NT2/D1 (cell line): Measurements from ENCODE around the gene TPRKB.

Source experiments
- DNase-seq: peaks from one replicate; pipeline ENCODE4 v3.0.0-alpha.2; 2011; ENCODE audit warnings: low read depth, low spot score
- H3K27me3 ChIP-seq: 2 replicates; pipeline ENCODE4 v1.6.0; 2011; ENCODE audit warnings: mild to moderate bottlenecking; ENCODE audit not compliant: insufficient read length, insufficient read depth
- H3K36me3 ChIP-seq: 2 replicates; pipeline ENCODE4 v1.6.1; 2011; ENCODE audit warnings: mild to moderate bottlenecking, low read length, mixed read lengths; ENCODE audit not compliant: insufficient read depth, insufficient read length
- H3K4me1 ChIP-seq: 2 replicates; pipeline ENCODE4 v1.5.1; 2011; ENCODE audit not compliant: insufficient read depth, insufficient read length
- H3K4me3 ChIP-seq: 2 replicates; pipeline ENCODE4 v1.5.1; 2011; ENCODE audit warnings: low read depth; ENCODE audit not compliant: insufficient read length
- H3K9ac ChIP-seq: 2 replicates; pipeline ENCODE4 v1.6.0; 2011; ENCODE audit warnings: low read depth; ENCODE audit not compliant: insufficient read length
- H3K9me3 ChIP-seq: 2 replicates; pipeline ENCODE4 v1.5.1; 2011; ENCODE audit warnings: mild to moderate bottlenecking, low read length; ENCODE audit not compliant: insufficient read depth
- SUZ12 ChIP-seq: IDR thresholded peaks from 2 replicates; pipeline ENCODE4 v1.6.1; 2011; ENCODE audit not compliant: insufficient read length, insufficient read depth; ENCODE audit errors: extremely low read depth
- YY1 ChIP-seq: IDR thresholded peaks from 2 replicates; pipeline ENCODE4 v1.6.1; 2011; ENCODE audit not compliant: insufficient read length, insufficient read depth
- ZNF274 ChIP-seq: IDR thresholded peaks from 2 replicates; pipeline ENCODE4 v1.6.1; 2011; ENCODE audit warnings: mild to moderate bottlenecking, low read depth, low read length

TPRKB gene

DNA sequence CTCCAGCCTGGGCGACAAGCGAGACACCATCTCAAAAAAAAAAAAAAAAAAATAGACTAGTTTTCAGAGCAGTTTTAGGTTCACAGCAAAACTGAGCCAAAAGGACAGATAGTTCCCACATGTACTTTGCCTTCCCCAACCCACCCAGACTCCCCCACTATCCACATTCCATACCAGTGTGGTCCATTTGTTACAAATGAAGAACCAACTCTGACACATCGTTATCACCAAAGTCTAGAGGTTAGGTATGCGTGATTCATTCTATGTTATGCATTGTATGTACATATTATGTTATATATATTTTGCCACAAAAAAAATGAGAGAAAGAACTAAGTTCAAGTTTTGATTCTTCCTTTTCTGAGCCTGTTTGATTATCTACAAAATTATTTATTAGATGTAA lies 39.2 kb upstream of the TPRKB start:
- TF ChIP-seq ZNF274 (no peak), YY1 (no peak), SUZ12 (no peak)
- H3K4me3 ChIP-seq = no peak overlapping the region
- no peaks in the 10 kb centered on the region for H3K27me3 ChIP-seq
- H3K9me3 ChIP-seq = no peaks in the 10 kb centered on the region
- no peak overlapping the region for H3K9ac ChIP-seq
- no peaks in the 10 kb centered on the region for H3K4me1 ChIP-seq
- DNase-seq = no peak
- peaks cover 47% of the 10 kb centered on the region for H3K36me3 ChIP-seq

DNA sequence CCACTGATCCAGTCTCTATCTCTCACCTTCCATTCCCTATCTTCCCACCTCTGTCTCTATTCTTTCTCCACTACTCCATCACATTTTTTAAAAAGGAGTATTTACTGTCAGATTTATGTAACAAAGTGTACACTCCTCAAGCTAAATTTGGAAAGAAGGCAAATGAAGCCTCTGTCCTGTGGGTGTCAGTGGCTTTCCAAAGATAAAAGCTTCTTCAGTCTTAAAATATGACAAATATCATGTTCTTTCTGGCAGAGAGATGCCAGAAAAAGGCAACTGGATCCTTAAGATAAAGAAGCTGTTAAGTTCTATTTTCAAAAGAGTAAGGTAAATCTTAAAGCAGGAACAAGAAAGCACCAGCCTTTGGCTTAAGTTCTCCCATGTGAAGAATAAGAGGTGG lies 35.7 kb upstream of the TPRKB start:
- no peak for TF ChIP-seq SUZ12
- no peak for TF ChIP-seq YY1
- no peak for TF ChIP-seq ZNF274
- no peaks in the 10 kb centered on the region for H3K9me3 ChIP-seq
- peaks cover 67% of the 10 kb centered on the region for H3K36me3 ChIP-seq
- no peak overlapping the region for H3K4me3 ChIP-seq
- no peaks in the 10 kb centered on the region for H3K4me1 ChIP-seq
- no peak for DNase-seq
- H3K27me3 ChIP-seq = no peaks in the 10 kb centered on the region
- no peak overlapping the region for H3K9ac ChIP-seq

DNA sequence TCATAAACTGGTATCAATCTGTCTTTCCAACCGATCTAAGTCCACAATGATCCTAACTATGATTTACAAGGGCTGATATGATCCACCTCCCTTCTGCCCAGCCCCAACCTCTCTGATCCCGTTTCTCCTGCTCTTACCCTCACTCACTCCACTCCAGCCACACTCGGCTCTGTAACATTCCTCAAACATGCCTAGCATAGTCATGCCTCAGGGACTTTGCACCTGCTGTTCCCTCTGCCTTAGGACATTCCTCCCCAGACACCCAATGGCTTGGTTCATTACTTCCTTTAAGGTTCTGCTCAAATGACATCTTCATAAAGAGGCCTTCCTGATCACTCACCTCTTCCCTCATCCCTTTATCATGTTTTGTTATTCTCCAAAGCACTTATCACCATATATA lies 33.6 kb upstream of the TPRKB start:
- Histone ChIP-seq H3K4me1 (no peaks in the 10 kb centered on the region), H3K27me3 (no peaks in the 10 kb centered on the region), H3K4me3 (no peak overlapping the region), H3K9ac (no peak overlapping the region), H3K36me3 (peaks cover 66% of the 10 kb centered on the region), H3K9me3 (no peaks in the 10 kb centered on the region)
- no peak for DNase-seq
- TF ChIP-seq ZNF274 (no peak), YY1 (no peak), SUZ12 (no peak)

DNA sequence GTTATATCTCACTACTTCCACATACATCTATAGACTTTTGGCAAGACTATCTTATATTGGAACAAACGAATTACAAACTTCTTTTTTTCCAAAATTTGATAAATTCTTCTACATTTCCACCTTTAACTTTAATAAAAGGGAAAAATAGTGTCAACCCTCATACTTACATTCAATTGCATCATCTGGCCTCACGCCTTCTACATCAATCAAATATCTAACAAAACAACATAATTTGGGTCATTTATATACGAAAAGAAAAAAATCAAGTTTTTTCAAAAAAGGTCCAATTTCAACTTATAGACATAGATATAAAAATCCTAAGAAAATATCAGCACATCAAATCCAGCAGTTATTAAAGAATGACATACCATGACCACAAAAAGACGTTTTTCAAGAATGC lies 29.8 kb upstream of the TPRKB start:
- H3K4me3 ChIP-seq = no peak overlapping the region
- no peaks in the 10 kb centered on the region for H3K9me3 ChIP-seq
- no peak for DNase-seq
- H3K9ac ChIP-seq = no peak overlapping the region
- TF ChIP-seq ZNF274 = no peak
- no peak for TF ChIP-seq SUZ12
- TF ChIP-seq YY1 = no peak
- no peaks in the 10 kb centered on the region for H3K27me3 ChIP-seq
- peaks cover 61% of the 10 kb centered on the region for H3K36me3 ChIP-seq
- H3K4me1 ChIP-seq = no peaks in the 10 kb centered on the region

DNA sequence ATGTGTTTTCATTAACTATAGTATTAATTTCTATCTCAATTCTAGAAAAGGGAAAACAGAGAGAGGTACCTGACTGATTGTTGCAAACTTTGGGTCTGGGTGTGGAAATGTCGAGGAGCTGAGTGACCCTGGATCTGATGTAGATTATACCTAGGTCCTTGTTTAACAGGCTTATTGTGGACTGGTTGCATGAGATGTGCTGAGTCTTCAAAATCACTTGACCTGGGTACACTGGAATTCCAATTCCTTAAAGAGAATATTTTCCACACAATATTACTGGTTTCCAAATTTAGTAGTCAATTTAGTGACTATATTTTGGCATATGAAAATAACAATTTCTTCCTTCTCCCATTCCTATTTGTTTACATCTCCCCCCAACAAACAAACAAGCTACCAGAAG lies 29.2 kb upstream of the TPRKB start:
- TF ChIP-seq YY1 = no peak
- no peak for TF ChIP-seq SUZ12
- TF ChIP-seq ZNF274 = no peak
- no peaks in the 10 kb centered on the region for H3K27me3 ChIP-seq

DNA sequence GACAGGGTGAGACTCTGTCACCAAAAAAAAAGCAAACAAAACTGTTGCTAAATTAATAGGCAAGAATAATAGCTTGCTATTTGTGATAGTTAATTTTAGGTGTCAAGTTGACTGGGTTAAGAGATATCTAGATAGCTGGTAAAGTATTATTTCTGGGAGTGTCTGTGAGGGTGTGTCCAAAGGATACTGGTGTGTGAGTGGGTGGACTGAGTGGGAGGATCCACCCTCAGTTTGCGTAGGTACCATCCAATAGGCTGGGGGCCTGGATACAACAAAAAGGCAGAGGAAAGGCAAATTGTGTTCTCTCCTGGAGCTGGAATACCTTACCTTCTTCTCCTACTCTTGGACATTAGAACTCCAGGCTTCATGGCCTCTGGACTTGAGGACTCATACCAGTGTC lies 27.8 kb upstream of the TPRKB start:
- H3K27me3 ChIP-seq = no peaks in the 10 kb centered on the region
- peaks cover 75% of the 10 kb centered on the region for H3K36me3 ChIP-seq
- DNase-seq = no peak
- no peak for TF ChIP-seq YY1
- no peak for TF ChIP-seq SUZ12
- H3K9me3 ChIP-seq = no peaks in the 10 kb centered on the region
- H3K4me1 ChIP-seq = no peaks in the 10 kb centered on the region
- H3K9ac ChIP-seq = no peak overlapping the region
- no peak overlapping the region for H3K4me3 ChIP-seq

More for the DNA sequence above, 29.2 kb upstream of the TPRKB start:
- no peak for DNase-seq
- Histone ChIP-seq H3K9ac (no peak overlapping the region), H3K4me3 (no peak overlapping the region), H3K36me3 (peaks cover 67% of the 10 kb centered on the region), H3K9me3 (no peaks in the 10 kb centered on the region), H3K4me1 (no peaks in the 10 kb centered on the region)

DNA sequence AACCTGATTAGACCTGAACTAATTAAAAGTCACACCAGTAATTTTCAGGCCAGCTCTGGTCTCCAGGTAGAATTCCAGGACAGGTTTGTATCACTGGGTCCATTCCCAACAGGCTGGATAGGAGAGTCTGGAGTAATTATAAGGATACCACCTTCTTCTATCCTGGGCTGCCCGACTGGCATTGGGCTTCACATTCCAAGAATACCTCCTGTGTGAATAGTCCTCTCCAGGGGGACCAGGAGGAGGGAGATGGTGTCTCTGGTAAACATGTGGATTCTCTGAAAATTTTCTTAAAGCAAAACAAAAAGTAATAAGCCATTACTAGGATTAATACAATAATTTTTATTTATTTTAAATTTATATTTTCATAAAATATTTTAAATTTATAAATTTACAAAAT lies 25.4 kb upstream of the TPRKB start:
- Histone ChIP-seq H3K4me3 (no peak overlapping the region), H3K4me1 (no peaks in the 10 kb centered on the region), H3K9me3 (no peaks in the 10 kb centered on the region), H3K36me3 (peaks cover 75% of the 10 kb centered on the region), H3K27me3 (no peaks in the 10 kb centered on the region), H3K9ac (no peak overlapping the region)
- no peak for DNase-seq
- no peak for TF ChIP-seq SUZ12
- TF ChIP-seq ZNF274 = no peak
- no peak for TF ChIP-seq YY1

DNA sequence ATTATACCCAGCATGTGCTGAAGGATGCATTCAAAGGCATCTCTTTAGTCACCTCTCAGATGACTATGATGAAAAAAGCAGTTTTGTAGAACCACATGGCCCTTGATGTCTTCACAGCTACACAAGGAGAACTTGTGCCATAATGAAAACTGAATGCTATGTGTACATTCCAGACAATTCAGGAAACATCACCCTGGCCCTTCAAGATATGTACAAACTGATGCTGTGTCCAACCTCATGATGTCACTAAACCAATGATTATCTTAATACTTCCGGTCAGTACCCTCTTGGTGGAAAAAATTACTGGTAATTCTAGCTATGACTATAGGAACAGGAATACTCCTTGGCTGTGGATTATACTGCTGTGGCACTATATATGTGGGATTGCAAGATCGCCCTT lies 22.8 kb upstream of the TPRKB start:
- Histone ChIP-seq H3K9ac (no peak overlapping the region), H3K4me3 (no peak overlapping the region), H3K4me1 (no peaks in the 10 kb centered on the region), H3K27me3 (no peaks in the 10 kb centered on the region), H3K36me3 (peaks cover 73% of the 10 kb centered on the region), H3K9me3 (peaks cover 6% of the 10 kb centered on the region; the same call in 1 of the 2 replicates)
- no peak for DNase-seq
- no peak for TF ChIP-seq ZNF274
- no peak for TF ChIP-seq YY1
- no peak for TF ChIP-seq SUZ12
